Heart right ventricle (tissue), 16 donors: ENCODE results near the gene CDHR5. TPM values are rescaled to one million over a fixed set of nuclear protein-coding genes. Genes with fewer than 3 reads are reported as not detected.
A peak's percentile ranks its signal among the peaks of the same experiment; 100 is the strongest.

ENCODE experiments used
- ATAC-seq, 8 donors: fragments of 200-7000 bp; cut with Tn5 transposase; one replicate each; pipeline ENCODE4 v1.9.1; 2020; ENCODE audit warnings: mild to moderate bottlenecking in 8 of 8, moderate library complexity in 8 of 8, moderate number of reproducible peaks in 1 of 8
- DNase-seq, 2 donors: peaks; one replicate each; pipeline ENCODE4 v3.0.0-alpha.2; 2020
- H3K27ac ChIP-seq, 10 donors: fragments of 200-600 bp; sonication (generic) in 2 of 10; one replicate each; pipeline versions ENCODE4 v1.5.0 to v1.8.0; 2020 to 2022; ENCODE audit warnings: mild to moderate bottlenecking in 3 of 10
- H3K27me3 ChIP-seq, 7 donors: fragments of 200-600 bp; one replicate each; pipeline ENCODE4 v1.8.0; 2021 to 2022; ENCODE audit warnings: mild to moderate bottlenecking in 2 of 7
- H3K36me3 ChIP-seq, 9 donors: fragments of 200-600 bp; sonication (generic) in 1 of 9; one replicate each; pipeline versions ENCODE4 v1.5.0 to v1.8.0; 2020 to 2022; ENCODE audit warnings: mild to moderate bottlenecking in 2 of 9
- H3K4me1 ChIP-seq, 9 donors: fragments of 200-600 bp; sonication (generic) in 1 of 9; one replicate each; pipeline versions ENCODE4 v1.5.0 to v1.8.0; 2020 to 2022; ENCODE audit warnings: mild to moderate bottlenecking in 4 of 9
- H3K4me3 ChIP-seq, 10 donors: fragments of 200-600 bp; sonication (generic) in 2 of 10; one replicate each; pipeline versions ENCODE4 v1.5.0 to v1.8.0; 2020 to 2022; ENCODE audit warnings: mild to moderate bottlenecking in 7 of 10, moderate library complexity in 2 of 10
- H3K9me3 ChIP-seq, 11 donors: fragments of 200-600 bp in 10 of 11; sonication (generic) in 2 of 11; one replicate each; pipeline versions ENCODE4 v1.5.0 to v1.8.0; 2013 to 2022; ENCODE audit warnings: mild to moderate bottlenecking in 2 of 11, control low read depth in 1 of 11, moderate library complexity in 1 of 11
- CTCF ChIP-seq, 9 donors: fragments of 200-600 bp; sonication (generic) in 2 of 9; IDR thresholded peaks; one replicate each; pipeline versions ENCODE4 v1.5.0 to v1.8.0; 2021 to 2022; ENCODE audit warnings: antibody characterized with exemption in 9 of 9, mild to moderate bottlenecking in 5 of 9, moderate library complexity in 1 of 9
- WGBS, 2 donors: extraction: QIAGEN DNeasy Blood & Tissue Kit; methylation state at CpG; one replicate each; pipeline ENCODE4 v1.1.7; 2013; ENCODE audit warnings: inconsistent platforms in 1 of 2; 5-methylcytosine and 5-hydroxymethylcytosine counted together
- intact Hi-C, 10 donors: fragments of 100-400 bp; cut with DNase I; formaldehyde crosslinking; loops; one replicate each; pipeline versions ENCODE4 v1.11.1 to v1.14.2; 2022
- polyA plus RNA-seq, 2 donors: library from polyadenylated mRNA; stranded (reverse); fragments of 200-250 nt; gene quantifications; one replicate each; pipeline ENCODE4 v1.2.3, GENCODE V29; 2013
- total RNA-seq, 10 donors: library from RNA; stranded (reverse); fragmentation: NEBNext Ultra II Directional in 3 of 10; extraction: Animal tissue kit (Norgen Biotek cat#: 25700) in 3 of 10; gene quantifications; one replicate each; pipeline versions ENCODE4 v1.2.1 to v1.2.4, GENCODE V29; 2021 to 2023
- donor health status: Arrhythmogenic right ventricular cardiomyopathy.
- donor health status: ischemic (EF 13 %, LVEDD 7.1; RV severe dilation, severe dysfunction).
- donor health status: healthy with polysubstance abuse.
- donor health status: DM: no; HTN: yes; CAD: no.
- donor health status: DM: no; HTN: no; CAD: no.
- donor health status: ischemic (EF 25% LVEDD 6.9; RV normal size, moderate dysfunction).
- donor health status: ischemic (EF 25% LVEDD 5.7; RV mildly dilated, moderate dysfunction).
- donor health status: healthy.
- donor health status: DM: yes; HTN: yes; CAD: no.
- donor health status: Ischemic cardiomyopathy.
- donor health status: ischemic (EF 35%, LVEDD 5.7; RV mildly dilated, moderate dysfunction).
- donor health status: nonischemic (EF 11% LVEDD 7.7; RV severe dilation, severe dysfunction).
- donor health status: DM: yes; HTN: yes; CAD: no.
- donor health status: PGD.
- donor health status: ischemic (EF 29% LVEDD 5.4; RV normal size, mild dysfunction).
- donor health status: nonischemic (EF 23%, LVEDD 6.1; RV moderate dilation, normal function).

Gene CDHR5
- total and polyA plus RNA-seq, 12 donors: not detected

GRCh38 chr11:592501-592900, 32.3 kb downstream of the CDHR5 start:
- ATAC-seq: peak in 1 of 8 donors; percentile 5
- peaks cover 0 to 17% (median 0%) of the 10 kb centered on the region in 9 donors for H3K4me1 ChIP-seq
- no peaks in the 10 kb centered on the region for H3K27me3 ChIP-seq
- H3K27ac ChIP-seq: no peak overlapping the region
- TF ChIP-seq CTCF (IDR thresholded peaks at IDR 0.05): no peak
- intact Hi-C loops: no loop called here
- no peak for DNase-seq
- H3K9me3 ChIP-seq: no peaks in the 10 kb centered on the region
- H3K36me3 ChIP-seq: peaks cover 3 to 100% (median 63%) of the 10 kb centered on the region in 9 donors
- 96% methylated on average over 22 of the region's 22 CpGs for WGBS, 2 donors
- H3K4me3 ChIP-seq: no peak overlapping the region

- intact Hi-C loops: no loop called here
- H3K4me1 ChIP-seq: peaks cover 0 to 20% (median 0%) of the 10 kb centered on the region in 9 donors
- 70 to 81% methylated on average over 11 of the region's 11 CpGs for WGBS, 2 donors
- H3K4me3 ChIP-seq: no peak overlapping the region
- peaks cover 3 to 100% (median 60%) of the 10 kb centered on the region in 9 donors for H3K36me3 ChIP-seq
- TF ChIP-seq CTCF (IDR thresholded peaks at IDR 0.05): no peak
- H3K27me3 ChIP-seq: no peaks in the 10 kb centered on the region
- no peaks in the 10 kb centered on the region for H3K9me3 ChIP-seq
- DNase-seq: no peak
- H3K27ac ChIP-seq: no peak overlapping the region
- ATAC-seq: no peak
These were observed 33.8 kb downstream of the CDHR5 start for GRCh38 chr11:590997-591396.

GRCh38 chr11:589798-590197, 35.0 kb downstream of the CDHR5 start:
- Histone ChIP-seq H3K4me1 (peaks cover 0 to 20% (median 0%) of the 10 kb centered on the region in 9 donors), H3K4me3 (no peak overlapping the region), H3K36me3 (peaks cover 3 to 96% (median 55%) of the 10 kb centered on the region in 9 donors), H3K9me3 (no peaks in the 10 kb centered on the region), H3K27me3 (no peaks in the 10 kb centered on the region), H3K27ac (no peak overlapping the region)
- no peak for DNase-seq
- intact Hi-C loops: no loop called here
- no peak for TF ChIP-seq CTCF (IDR thresholded peaks at IDR 0.05)
- ATAC-seq: no peak
- WGBS, 2 donors: 95 to 96% methylated on average over 26 of the region's 26 CpGs

- DNase-seq (no peak), ATAC-seq (peak in 2 of 8 donors; percentile 21 to 82)
- H3K36me3 ChIP-seq: peaks cover 3 to 96% (median 55%) of the 10 kb centered on the region in 9 donors
- TF ChIP-seq CTCF (IDR thresholded peaks at IDR 0.05): no peak
- H3K27ac ChIP-seq: peak overlapping the region in 1 of 10 donors; percentile 84
- peaks cover 0 to 20% (median 0%) of the 10 kb centered on the region in 9 donors for H3K4me1 ChIP-seq
- H3K27me3 ChIP-seq: no peaks in the 10 kb centered on the region
- H3K9me3 ChIP-seq: no peaks in the 10 kb centered on the region
- WGBS, 2 donors: 76 to 84% methylated on average over 6 of the region's 6 CpGs
- intact Hi-C loops: no loop called here
- H3K4me3 ChIP-seq: peak overlapping the region in 1 of 10 donors; percentile 14
These were observed 36.8 kb downstream of the CDHR5 start for GRCh38 chr11:587978-588380.
